Midbrain (tissue), 1 donor: ENCODE results near the gene AKT1S1.

Source experiments
- DNase-seq: peaks from one replicate; lab custom pipeline; 2025; lab: John Stamatoyannopoulos, UW

The AKT1S1 gene

GRCh38 chr19:49866933-49867782 is 10.0 kb downstream of the AKT1S1 start, which contains the start of gene PNKP:
Gene PNKP (minus strand): TSS chr19:49867576. CDS start chr19:49867204, 372 bp downstream.
- DNase-seq, result peak; percentile 95

- DNase-seq, result no peak
Observed at GRCh38 chr19:49864890-49865289, 12.3 kb downstream of the AKT1S1 start.

GRCh38 chr19:49863935-49864320 is 13.2 kb downstream of the AKT1S1 start:
- DNase-seq, result no peak

- no peak for DNase-seq
Observed at GRCh38 chr19:49863254-49863934, 13.8 kb downstream of the AKT1S1 start.

- DNase-seq, result no peak
Observed at GRCh38 chr19:49862391-49863253, 14.5 kb downstream of the AKT1S1 start.

- DNase-seq, result no peak
Observed at GRCh38 chr19:49861541-49862378, 15.4 kb downstream of the AKT1S1 start.

GRCh38 chr19:49861107-49861506 is 16.0 kb downstream of the AKT1S1 start:
- DNase-seq, result peak; percentile 6

- no peak for DNase-seq
Observed at GRCh38 chr19:49860336-49861102, 16.6 kb downstream of the AKT1S1 start.

GRCh38 chr19:49859682-49860335 is 17.3 kb downstream of the AKT1S1 start:
- DNase-seq, result no peak

- DNase-seq, result peak; percentile 38
Observed at GRCh38 chr19:49858088-49858985, 18.8 kb downstream of the AKT1S1 start.

- DNase-seq, result no peak
Observed at GRCh38 chr19:49857838-49858087, 19.4 kb downstream of the AKT1S1 start.

GRCh38 chr19:49857061-49857837 is 19.9 kb downstream of the AKT1S1 start:
- DNase-seq, result no peak

GRCh38 chr19:49856574-49857021 is 20.6 kb downstream of the AKT1S1 start:
- DNase-seq, result no peak

- DNase-seq, result no peak
Observed at GRCh38 chr19:49855676-49856573, 21.2 kb downstream of the AKT1S1 start.

GRCh38 chr19:49855277-49855675 is 21.9 kb downstream of the AKT1S1 start:
- DNase-seq, result no peak

GRCh38 chr19:49854378-49855263 is 22.5 kb downstream of the AKT1S1 start:
- DNase-seq, result no peak
